ENCODE measurements around the gene ANKS1A.

ANKS1A gene

GRCh38 chr6:34887753-34888513, 1.1 kb upstream of the ANKS1A start, which contains the start of gene TAF11 (continued):
- TF ChIP-seq ZBTB44 (tag by site-specific recombination; IDR thresholded peaks at IDR 0.05) (no peak; the same call in 1 of the 2 replicates), TSHZ1 (tag by site-specific recombination; IDR thresholded peaks at IDR 0.05; ENCODE audit: borderline replicate concordance) (no peak), TRIM28 (IDR thresholded peaks at IDR 0.05; ENCODE audit: borderline replicate concordance, low read length) (peak; percentile 65; the same call in 1 of the 2 replicates), ZNF654 (tag by site-specific recombination; IDR thresholded peaks at IDR 0.05; ENCODE audit: low read depth) (no peak), IKZF3 (tag by site-specific recombination; IDR thresholded peaks at IDR 0.05) (peak; percentile 94), WT1 (tag by site-specific recombination; IDR thresholded peaks at IDR 0.05) (no peak; the same call in 1 of the 2 replicates), OSR2 (tag by site-specific recombination; IDR thresholded peaks at IDR 0.05) (peak; percentile 15; the same call in 1 of the 2 replicates), HOXC10 (CRISPR knock-in tag; IDR thresholded peaks at IDR 0.05) (no peak), ZEB2 (tag by site-specific recombination; IDR thresholded peaks at IDR 0.05) (peak; percentile 83), SCRT1 (tag by site-specific recombination; IDR thresholded peaks at IDR 0.05; ENCODE audit: borderline replicate concordance) (no peak), ZNF560 (tag by site-specific recombination; IDR thresholded peaks at IDR 0.05; ENCODE audit: borderline replicate concordance) (no peak), ZNF555 (tag by site-specific recombination; conservative IDR thresholded peaks at IDR 0.05) (no peak), ZNF623 (tag by site-specific recombination; IDR thresholded peaks at IDR 0.05) (no peak), ZNF792 (tag by site-specific recombination; IDR thresholded peaks at IDR 0.05) (no peak), ZNF280C (tag by site-specific recombination; IDR thresholded peaks at IDR 0.05) (no peak), ZNF843 (tag by site-specific recombination; IDR thresholded peaks at IDR 0.05) (peak; percentile 42; the same call in 1 of the 2 replicates), ZNF324 (tag by site-specific recombination; IDR thresholded peaks at IDR 0.05) (0 out of 2 replicates have a peak, but pooled peaks have one; percentile 70), ZNF664 (tag by site-specific recombination; IDR thresholded peaks at IDR 0.05) (no peak), KLF9 (tag by site-specific recombination; IDR thresholded peaks at IDR 0.05; ENCODE audit: low read depth) (peak; percentile 41; the same call in 1 of the 2 replicates), KLF1 (tag by site-specific recombination; IDR thresholded peaks at IDR 0.05) (no peak), ZNF621 (tag by site-specific recombination; IDR thresholded peaks at IDR 0.05) (no peak), ZSCAN4 (tag by site-specific recombination; IDR thresholded peaks at IDR 0.05) (no peak), ZNF473 (tag by site-specific recombination; IDR thresholded peaks at IDR 0.05) (no peak), KLF17 (tag by site-specific recombination; IDR thresholded peaks at IDR 0.05) (peak; percentile 70), SALL2 (tag by site-specific recombination; IDR thresholded peaks at IDR 0.05; ENCODE audit: borderline replicate concordance) (no peak)

Measured in HEK293 (cell line).